Measurements from ENCODE around the gene TAS2R1.
"Not testable (repeated sequence)": the region's sequence is repeated elsewhere in the genome, so short reads cannot be mapped to it uniquely, and the experiment has no call there.

The TAS2R1 gene

DNA sequence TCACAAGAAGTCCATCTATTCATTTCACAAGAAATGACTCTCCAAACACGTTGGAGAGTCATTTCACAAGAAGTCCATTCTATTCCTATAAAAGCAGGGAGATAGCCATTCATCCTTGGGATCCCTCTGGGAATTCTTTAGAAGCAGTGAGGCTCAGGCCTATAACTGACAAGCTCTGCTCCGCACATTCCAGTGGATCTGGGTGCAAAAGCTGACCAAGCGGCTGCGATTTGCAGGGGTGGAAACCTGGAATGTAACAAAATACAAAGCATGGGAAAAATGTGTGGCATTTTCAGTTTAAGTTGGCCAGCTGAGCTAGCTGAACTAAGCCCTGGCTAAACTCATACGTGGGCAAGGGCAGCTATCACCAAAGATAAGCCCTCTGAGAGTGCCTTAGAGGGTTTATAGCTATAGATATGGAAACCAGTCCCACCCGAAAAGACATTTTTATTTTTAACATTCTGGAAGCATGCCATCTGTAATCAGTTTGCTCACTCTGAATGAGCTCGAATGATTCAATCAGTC lies 8.7 kb downstream of the TAS2R1 start:
- DNase-seq: peak; percentile 99

GRCh38 chr5:9619331-9620092 lies 10.6 kb downstream of the TAS2R1 start:
- DNase-seq: no peak

- no peak for DNase-seq
Measured at GRCh38 chr5:9617739-9618504, 12.2 kb downstream of the TAS2R1 start.

DNA sequence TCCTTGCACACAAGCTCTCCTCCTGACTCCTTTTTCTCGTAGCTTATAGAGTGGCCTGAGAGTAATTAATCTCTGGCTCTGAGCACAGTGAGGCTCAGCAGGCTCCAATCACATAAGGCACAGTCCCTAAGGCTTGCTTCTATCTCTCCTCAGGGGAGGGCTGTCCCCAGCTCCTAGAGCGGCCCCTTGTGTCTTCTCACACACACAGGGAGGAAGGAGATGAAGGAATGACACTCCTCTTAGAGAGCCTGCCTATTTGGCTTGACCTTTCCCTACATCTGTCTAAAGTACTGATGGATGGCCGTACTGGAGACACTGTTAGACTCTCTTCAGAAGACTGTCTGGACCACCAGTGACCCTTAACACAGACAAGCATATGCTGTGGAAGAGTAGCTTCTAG lies 12.9 kb downstream of the TAS2R1 start:
- no peak for DNase-seq

GRCh38 chr5:9615331-9615730 lies 14.8 kb downstream of the TAS2R1 start:
- DNase-seq: no peak

GRCh38 chr5:9613360-9613759 lies 16.8 kb downstream of the TAS2R1 start:
- DNase-seq: no peak

DNA sequence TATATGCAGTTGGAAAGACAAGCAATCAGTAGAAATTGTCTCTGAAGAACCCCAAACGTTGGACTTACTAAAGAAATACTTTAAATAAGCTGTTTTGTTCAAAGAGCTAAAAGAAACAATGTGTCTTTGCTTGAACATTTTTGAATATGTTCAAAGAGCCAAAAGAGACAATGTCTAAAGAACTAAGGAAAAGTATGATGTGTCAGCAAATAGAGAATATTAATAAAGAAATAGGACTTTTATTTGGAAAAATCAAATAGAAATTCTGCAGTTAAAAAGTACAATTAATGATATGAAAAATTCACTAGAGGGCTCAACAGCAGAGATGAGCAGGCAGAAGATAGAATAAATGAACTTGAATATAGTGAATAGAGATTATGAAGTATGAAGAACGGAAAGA lies 19.2 kb downstream of the TAS2R1 start:
- DNase-seq: no peak

DNA sequence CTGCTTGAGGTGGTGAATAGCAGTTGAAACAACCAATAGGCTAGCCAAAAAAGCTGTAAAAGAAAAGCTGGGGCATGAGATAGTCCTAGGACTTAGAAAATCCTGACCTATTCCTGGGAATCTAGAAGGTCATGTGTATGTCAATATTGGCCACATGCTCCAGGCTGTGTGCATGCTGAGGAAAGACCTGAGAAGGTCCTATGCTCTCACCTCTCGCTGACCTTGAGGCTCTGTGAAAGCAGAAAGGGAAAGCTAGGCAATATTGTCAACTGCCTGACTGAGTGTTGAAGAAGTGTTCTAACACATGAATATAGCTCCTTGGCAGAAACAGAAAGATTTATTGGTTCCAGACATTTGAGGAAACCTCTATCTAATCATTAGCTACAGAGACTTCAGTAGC lies 19.8 kb downstream of the TAS2R1 start:
- no peak for DNase-seq

GRCh38 chr5:9608093-9608492 lies 22.1 kb downstream of the TAS2R1 start:
- DNase-seq: no peak

DNA sequence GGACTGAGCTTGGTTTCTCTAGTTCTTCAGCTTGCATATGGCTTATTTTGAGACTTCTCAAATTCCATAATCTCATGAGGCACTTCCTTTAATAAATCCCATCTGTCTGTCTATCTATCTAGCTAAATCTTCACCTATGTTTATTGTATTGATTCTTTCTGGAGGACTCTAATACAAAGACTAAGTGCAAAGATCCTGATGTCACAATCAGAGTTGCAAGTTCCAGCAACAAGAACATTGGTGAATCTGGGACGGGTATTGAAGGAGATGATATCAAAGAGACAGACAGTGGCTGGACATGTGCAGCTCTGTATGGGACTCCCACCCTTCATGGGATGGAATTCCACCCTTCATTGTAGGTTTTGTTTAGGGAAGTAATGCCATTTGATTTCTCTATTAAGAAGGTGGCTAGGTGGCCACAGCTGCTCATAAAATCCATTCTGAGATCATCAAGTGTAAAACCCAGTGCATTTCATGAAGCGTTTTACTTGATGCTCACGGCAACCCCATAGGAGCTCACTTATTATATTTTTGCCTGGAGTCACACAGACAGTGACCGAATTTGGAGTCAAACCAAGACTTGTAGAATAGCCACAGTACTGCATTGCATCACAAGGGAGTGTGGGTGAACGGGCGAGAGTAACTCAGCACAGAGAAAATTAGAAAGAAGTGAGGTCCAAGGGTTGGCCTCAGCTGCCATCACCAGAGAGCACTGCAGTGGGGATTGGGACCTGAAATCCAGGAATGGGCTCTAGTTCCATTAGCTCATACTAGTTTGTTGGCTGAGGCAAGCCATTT lies 24.9 kb downstream of the TAS2R1 start:
- DNase-seq: no peak

- DNase-seq: no peak
Measured at GRCh38 chr5:9604416-9604815, 25.7 kb downstream of the TAS2R1 start.

- no peak for DNase-seq
Measured at GRCh38 chr5:9601055-9601739, 29.0 kb downstream of the TAS2R1 start.

- DNase-seq: no peak
Measured at GRCh38 chr5:9599391-9599790, 30.8 kb downstream of the TAS2R1 start.

DNA sequence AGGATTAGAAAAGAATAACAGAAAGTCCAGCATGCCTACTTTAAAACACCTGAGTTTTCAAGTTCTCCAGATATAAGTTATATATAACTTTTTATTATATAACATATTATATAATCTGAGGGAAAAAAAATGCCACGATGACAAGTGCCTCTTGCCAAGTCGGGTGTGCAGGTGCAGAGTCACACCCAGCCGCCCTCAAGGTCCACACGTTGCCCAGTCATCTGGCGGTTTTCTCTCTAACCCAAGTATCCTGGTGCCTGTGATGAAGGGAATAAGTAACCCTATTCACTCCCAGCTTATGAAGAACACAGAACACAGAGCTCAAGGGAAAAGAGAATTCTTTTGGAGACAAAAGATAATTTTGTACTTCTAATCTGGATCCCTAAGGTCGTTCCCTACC lies 31.8 kb downstream of the TAS2R1 start:
- not testable (repeated sequence) for DNase-seq

DNA sequence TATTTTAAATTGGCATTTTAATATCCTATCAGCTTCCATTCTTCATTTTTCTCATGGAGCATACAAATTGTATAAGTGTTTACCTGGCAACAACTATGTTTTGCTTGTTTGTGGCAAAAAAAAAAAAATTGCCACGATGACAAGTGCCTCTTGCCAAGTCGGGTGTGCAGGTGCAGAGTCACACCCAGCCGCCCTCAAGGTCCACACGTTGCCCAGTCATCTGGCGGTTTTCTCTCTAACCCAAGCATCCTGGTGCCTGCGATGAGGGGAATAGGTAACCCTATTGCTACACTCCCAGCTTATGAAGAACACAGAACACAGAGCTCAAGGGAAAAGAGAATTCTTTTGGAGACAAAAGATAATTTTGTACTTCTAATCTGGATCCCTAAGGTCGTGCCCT lies 32.8 kb downstream of the TAS2R1 start:
- not testable (repeated sequence) for DNase-seq

DNA sequence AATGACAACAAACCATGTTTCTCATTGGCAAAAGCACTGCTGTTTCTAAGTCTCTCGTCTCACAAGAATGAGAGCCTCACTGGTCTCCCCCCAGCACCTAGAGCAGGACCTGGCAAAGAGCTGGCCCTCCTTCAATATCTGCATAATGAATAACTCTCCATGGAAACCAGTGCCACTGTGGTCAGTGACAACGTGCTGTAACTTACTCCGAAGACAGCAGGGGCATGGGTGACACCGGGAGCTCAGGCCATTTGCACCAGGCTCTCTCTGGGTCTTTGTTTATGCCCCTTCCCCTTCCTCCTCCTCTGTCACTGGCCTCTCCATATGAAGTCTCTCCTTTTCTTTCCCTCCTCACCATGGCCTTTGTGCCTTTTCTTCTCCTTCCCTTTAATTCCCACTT lies 33.3 kb downstream of the TAS2R1 start:
- no peak for DNase-seq

- no peak for DNase-seq
Measured at GRCh38 chr5:9596171-9596780, 33.9 kb downstream of the TAS2R1 start.

GRCh38 chr5:9594913-9595312 lies 35.2 kb downstream of the TAS2R1 start:
- no peak for DNase-seq

DNA sequence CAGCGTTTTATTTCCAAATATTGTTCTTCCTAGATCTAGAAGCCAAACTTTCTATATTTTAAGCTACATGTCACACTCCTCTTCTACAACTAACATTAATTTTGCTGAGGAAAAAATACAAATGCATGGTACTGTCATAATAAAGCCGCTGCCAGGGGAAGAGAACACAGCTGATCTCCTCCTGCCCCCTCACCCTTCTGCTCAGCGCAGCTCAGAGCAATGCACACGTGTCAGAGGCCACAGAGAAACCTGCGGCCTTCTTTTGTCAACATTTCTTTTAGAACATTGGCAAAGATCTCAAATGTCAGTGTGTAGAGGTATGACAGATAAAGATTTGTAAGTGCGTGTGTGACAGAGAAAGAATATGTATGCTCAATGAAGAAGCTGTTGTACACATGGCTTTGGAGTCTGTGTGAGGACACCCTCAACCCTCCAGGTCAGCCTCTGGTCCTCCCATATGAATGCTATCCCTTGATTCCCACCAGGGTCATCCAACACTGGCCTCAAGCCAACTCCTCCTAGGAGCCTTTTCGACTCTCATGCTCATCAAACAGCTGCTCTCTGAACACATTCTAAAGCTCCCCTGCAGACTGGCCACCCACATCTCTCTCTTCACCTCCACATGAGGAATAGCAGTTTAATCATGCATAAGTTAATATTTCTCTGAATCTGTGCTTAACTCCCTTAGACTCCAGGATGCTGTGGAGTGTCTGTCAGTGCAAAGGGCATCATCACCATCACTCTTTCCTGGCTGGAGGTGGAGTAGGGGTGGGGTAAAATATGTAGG lies 40.9 kb downstream of the TAS2R1 start:
- no peak for DNase-seq

DNA sequence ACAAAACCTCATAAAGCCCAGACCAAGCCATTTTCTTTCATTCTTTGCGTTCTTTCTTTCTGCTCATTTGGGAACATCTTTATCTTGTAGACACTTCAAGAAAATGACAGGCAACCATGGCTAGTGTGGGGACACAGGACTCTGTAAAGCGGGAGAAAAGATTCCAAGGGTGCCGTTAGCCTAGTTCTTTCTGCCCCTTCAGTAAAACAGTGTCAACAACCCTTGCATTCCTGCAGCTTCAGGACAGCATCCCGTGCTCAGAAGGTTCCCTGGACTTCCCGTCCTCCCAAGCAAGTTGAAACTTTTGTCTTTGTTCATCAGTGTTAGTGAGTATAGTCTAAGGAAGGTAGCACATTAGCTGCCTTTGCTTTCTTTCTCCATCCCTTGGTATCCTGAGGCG lies 41.9 kb downstream of the TAS2R1 start:
- DNase-seq: no peak

GRCh38 chr5:9587135-9587534 lies 43.0 kb downstream of the TAS2R1 start:
- no peak for DNase-seq

Measured in NCI-H226 (cell line).